ENCODE results near the gene SCCPDH. TPM values are rescaled to one million over a fixed set of nuclear protein-coding genes. Genes with fewer than 3 reads are reported as not detected.

SCCPDH gene
- total and polyA plus RNA-seq, 2 of the 13 experiments (the other 11 are each of a cell fraction or from before 2014, with no cell fraction given): 36.7 to 62.3 TPM

- in situ Hi-C loops (cut with HindIII; ENCODE audit: extremely low pct_ligation_motif_present, low pct_unique_long_range_greater_than_20kb) (no loop called here), intact Hi-C loops (cut with micrococcal nuclease; ENCODE audit: unreplicated experiment) (no loop called here)
- H3K9me3 ChIP-seq (ENCODE audit: low read length): no peaks in the 10 kb centered on the region
- no peak for TF ChIP-seq ADNP (CRISPR knock-in tag; IDR thresholded peaks at IDR 0.05)
- 0 out of 4 replicates have a peak, but pooled peaks of 1 of the 2 experiments have one; percentile 7 for TF ChIP-seq MAFK (conservative IDR thresholded peaks at IDR 0.05 in 1 of 2, IDR thresholded peaks at IDR 0.05 in 1 of 2; ENCODE audit: low read length in 2 of 2)
- peaks cover 15 to 47% of the 10 kb centered on the region in 2 experiments for H3K36me3 ChIP-seq (replicated peaks in 1 of 2; ENCODE audit: control insufficient read depth in 1 of 2, insufficient read depth in 2 of 2, low read length in 2 of 2)
- no peak overlapping the region for H2AFZ ChIP-seq (ENCODE audit: low read length)
- 93% methylated on average over 23 of the region's 23 CpGs for WGBS (ENCODE audit: low lambda C conversion rate)
- no peak overlapping the region for H3K27ac ChIP-seq (ENCODE audit: extremely low read length, insufficient read depth, low read length)
- DNase-seq (ENCODE audit: low spot score) (no peak), ATAC-seq (no peak), FAIRE-seq (no peak)
- H3K27me3 ChIP-seq (ENCODE audit: control insufficient read depth in 1 of 2, insufficient read depth in 2 of 2, low read length in 2 of 2): no peaks in the 10 kb centered on the region
- BruUV-seq (replicated peaks): no TSS peak
- no peak overlapping the region for H3K9ac ChIP-seq (ENCODE audit: insufficient read depth, low read depth, low read length)
- no peak overlapping the region for H3K4me3 ChIP-seq (replicated peaks in 1 of 3; ENCODE audit: insufficient read depth in 1 of 3, low read depth in 2 of 3, low read length in 3 of 3)
- H3K4me1 ChIP-seq (ENCODE audit: insufficient read depth, low read length): no peaks in the 10 kb centered on the region
- H3K4me2 ChIP-seq (ENCODE audit: low read depth, low read length): no peak overlapping the region
- no peaks in the 10 kb centered on the region for H3K79me2 ChIP-seq (ENCODE audit: insufficient read depth, low read length)
- H4K20me1 ChIP-seq (ENCODE audit: insufficient read depth, low read length): no peaks in the 10 kb centered on the region
- CTCF ChIA-PET (ENCODE audit: low intra/inter-chr PET ratio, low total read pairs): no interaction called here
- POLR2A ChIA-PET: no interaction called here
Observed at GRCh38 chr1:246775531-246776385, 51.5 kb downstream of the SCCPDH start.

- no TSS peak for BruUV-seq (replicated peaks)
- TF ChIP-seq ZNF567 (CRISPR knock-in tag; IDR thresholded peaks at IDR 0.05; ENCODE audit: borderline replicate concordance) (no peak), ZNF101 (CRISPR knock-in tag; IDR thresholded peaks at IDR 0.05; ENCODE audit: borderline replicate concordance, low read depth) (no peak), ZKSCAN8 (CRISPR knock-in tag; IDR thresholded peaks at IDR 0.05; ENCODE audit: borderline replicate concordance) (no peak)
- H3K27me3 ChIP-seq (ENCODE audit: control insufficient read depth in 1 of 2, insufficient read depth in 2 of 2, low read length in 2 of 2): no peaks in the 10 kb centered on the region
- FAIRE-seq (no peak), ATAC-seq (no peak), DNase-seq (ENCODE audit: low spot score) (no peak)
- H3K9me3 ChIP-seq (ENCODE audit: low read length): no peaks in the 10 kb centered on the region
- no peak overlapping the region for H3K4me3 ChIP-seq (replicated peaks in 1 of 3; ENCODE audit: insufficient read depth in 1 of 3, low read depth in 2 of 3, low read length in 3 of 3)
- H3K4me1 ChIP-seq (ENCODE audit: insufficient read depth, low read length): peaks cover 5% of the 10 kb centered on the region
- POLR2A ChIA-PET: no interaction called here
- H3K79me2 ChIP-seq (ENCODE audit: insufficient read depth, low read length): no peaks in the 10 kb centered on the region
- no peak overlapping the region for H3K9ac ChIP-seq (ENCODE audit: insufficient read depth, low read depth, low read length)
- CTCF ChIA-PET (ENCODE audit: low intra/inter-chr PET ratio, low total read pairs): no interaction called here
- WGBS (ENCODE audit: low lambda C conversion rate): 93% methylated on average over 6 of the region's 6 CpGs
- no peak overlapping the region for H2AFZ ChIP-seq (ENCODE audit: low read length)
- H3K27ac ChIP-seq (ENCODE audit: extremely low read length, insufficient read depth, low read length): no peak overlapping the region
- intact Hi-C loops (cut with micrococcal nuclease; ENCODE audit: unreplicated experiment): no loop called here
- no peaks in the 10 kb centered on the region for H4K20me1 ChIP-seq (ENCODE audit: insufficient read depth, low read length)
- peaks cover 14 to 40% of the 10 kb centered on the region in 2 experiments for H3K36me3 ChIP-seq (replicated peaks in 1 of 2; ENCODE audit: control insufficient read depth in 1 of 2, insufficient read depth in 2 of 2, low read length in 2 of 2)
- no peak overlapping the region for H3K4me2 ChIP-seq (ENCODE audit: low read depth, low read length)
- in situ Hi-C loops (cut with HindIII; ENCODE audit: extremely low pct_ligation_motif_present, low pct_unique_long_range_greater_than_20kb): no loop called here
Observed at GRCh38 chr1:246776923-246777322, 52.7 kb downstream of the SCCPDH start.

Measured in HepG2 (cell line).